Prostate gland (tissue), 2 donors: ENCODE data around the gene SEMA3E.

Experiments used
- CTCF ChIP-seq, 4 experiments: fragments of 200-600 bp in 2 of 4; fragments of 450-650 bp in 2 of 4; sonication (generic) in 2 of 4; IDR thresholded peaks; 1 replicate in 3 of 4; 2 replicates in 1 of 4; pipeline ENCODE4 v1.5.1; 2016 to 2019; ENCODE audit warnings: antibody characterized with exemption in 4 of 4, mild to moderate bottlenecking in 2 of 4, moderate library complexity in 2 of 4
- POLR2A ChIP-seq: fragments of 450-650 bp; IDR thresholded peaks from one replicate; pipeline ENCODE4 v1.6.1; 2016; ENCODE audit warnings: antibody characterized with exemption, mild to moderate bottlenecking
- POLR2AphosphoS5 ChIP-seq: sonication (generic); formaldehyde crosslinking; IDR thresholded peaks from one replicate; pipeline ENCODE4 v1.6.1; 2017; ENCODE audit warnings: antibody characterized with exemption

- TF ChIP-seq POLR2A (no peak), CTCF (IDR thresholded peaks at IDR 0.05) (no peak), POLR2AphosphoS5 (peak; percentile 9)
Observed at GRCh38 chr7:83547526-83547925, 101.4 kb downstream of the SEMA3E start.
